NB4 (cell line): ENCODE data around the gene ITGB7.

Experiments
- DNase-seq: peaks from one replicate; pipeline ENCODE4 v3.0.0; 2010; ENCODE audit warnings: low read depth
- H3K4me3 ChIP-seq: one replicate; pipeline ENCODE4 v1.5.1; 2011; ENCODE audit warnings: mild to moderate bottlenecking, low read depth, low read length, moderate library complexity
- MAX ChIP-seq: IDR thresholded peaks from 2 replicates; pipeline ENCODE4 v1.6.1; 2011; ENCODE audit warnings: low read depth, low read length
- MYC ChIP-seq: IDR thresholded peaks from 2 replicates; pipeline ENCODE4 v1.6.1; 2011; ENCODE audit warnings: low read depth, low read length
- POLR2A ChIP-seq: IDR thresholded peaks from 2 replicates; pipeline ENCODE4 v1.6.1; 2011; ENCODE audit warnings: mild to moderate bottlenecking; ENCODE audit not compliant: insufficient read length; ENCODE audit errors: extremely low read depth

The ITGB7 gene

GRCh38 chr12:53145383-53146260, 61.4 kb downstream of the ITGB7 start:
- TF ChIP-seq POLR2A (no peak), MYC (no peak)
- no peak for DNase-seq
- no peak overlapping the region for H3K4me3 ChIP-seq

- DNase-seq, result no peak
- H3K4me3 ChIP-seq, result no peak overlapping the region
- TF ChIP-seq POLR2A (no peak), MAX (no peak), MYC (no peak)
Measured at GRCh38 chr12:53143355-53143754, 63.7 kb downstream of the ITGB7 start.
